OCI-LY1 (cell line): Measurements from ENCODE around the gene MUC20.

ENCODE experiments used
- H2AFZ ChIP-seq: fragments of 200-600 bp; sonication (generic), shearing (Covaris generic); 2 replicates; pipeline ENCODE4 v1.6.0; 2014; ENCODE audit warnings: antibody characterized with exemption, mild to moderate bottlenecking, low read length
- H3F3A ChIP-seq: fragments of 200-600 bp; sonication (generic), shearing (Covaris generic); 2 replicates; pipeline ENCODE4 v1.6.0; 2014; ENCODE audit warnings: mild to moderate bottlenecking, antibody characterized with exemption, low read length, moderate library complexity; ENCODE audit not compliant: insufficient read depth
- H3K27ac ChIP-seq: fragments of 200-600 bp; sonication (generic); 2 replicates; pipeline ENCODE4 v1.5.1; 2014; ENCODE audit warnings: low read length, mixed run types, mild to moderate bottlenecking, low read depth; ENCODE audit not compliant: poor library complexity, severe bottlenecking
- H3K27me3 ChIP-seq: fragments of 200-600 bp; sonication (generic); 2 replicates; pipeline ENCODE4 v1.6.0; 2014; ENCODE audit warnings: antibody characterized with exemption, mild to moderate bottlenecking, low read length, moderate library complexity; ENCODE audit not compliant: insufficient read depth
- H3K36me3 ChIP-seq: fragments of 200-600 bp; sonication (generic); 2 replicates; pipeline ENCODE4 v1.6.1; 2014; ENCODE audit warnings: mild to moderate bottlenecking, antibody characterized with exemption, low read length, moderate library complexity, mixed read lengths; ENCODE audit not compliant: insufficient read depth
- H3K4me1 ChIP-seq: fragments of 200-600 bp; sonication (generic); 2 replicates; pipeline ENCODE4 v1.5.1; 2014; ENCODE audit warnings: mild to moderate bottlenecking, low read length, moderate library complexity; ENCODE audit not compliant: insufficient read depth, severe bottlenecking
- H3K4me2 ChIP-seq: fragments of 200-600 bp; sonication (generic), shearing (Covaris generic); 2 replicates; pipeline ENCODE4 v1.6.1; 2014; ENCODE audit warnings: low read length
- H3K4me3 ChIP-seq: fragments of 200-600 bp; sonication (generic); 2 replicates; pipeline ENCODE4 v1.5.1; 2014; ENCODE audit warnings: low read length, low read depth, mild to moderate bottlenecking, mixed read lengths; ENCODE audit not compliant: poor library complexity, severe bottlenecking
- H3K79me2 ChIP-seq: fragments of 200-600 bp; shearing (Covaris generic); 2 replicates; pipeline ENCODE4 v1.6.1; 2016; ENCODE audit warnings: mixed run types, low read length, mixed read lengths; ENCODE audit not compliant: insufficient read depth
- H3K9ac ChIP-seq: fragments of 200-600 bp; sonication (generic), shearing (Covaris generic); 2 replicates; pipeline ENCODE4 v1.6.1; 2014; ENCODE audit warnings: mild to moderate bottlenecking, low read length, mixed read lengths
- H3K9me2 ChIP-seq: fragments of 200-600 bp; sonication (generic), shearing (Covaris generic); 2 replicates; pipeline ENCODE4 v1.6.1; 2014; ENCODE audit warnings: low read depth, mild to moderate bottlenecking, low read length, mixed read lengths
- H3K9me3 ChIP-seq: fragments of 200-600 bp; shearing (Covaris generic); 2 replicates; pipeline ENCODE4 v1.6.1; 2014; ENCODE audit warnings: low read length, mixed read lengths
- H4K20me1 ChIP-seq: fragments of 200-600 bp; sonication (generic), shearing (Covaris generic); 2 replicates; pipeline ENCODE4 v1.6.0; 2016; ENCODE audit warnings: mild to moderate bottlenecking, low read length; ENCODE audit not compliant: insufficient read depth
- EZH2 ChIP-seq: fragments of 200-600 bp; sonication (generic), shearing (Covaris generic); IDR thresholded peaks from 2 replicates; pipeline ENCODE4 v1.8.0; 2017; ENCODE audit warnings: borderline replicate concordance, mixed run types, mild to moderate bottlenecking, antibody characterized with exemption, low read length, moderate library complexity, mixed read lengths
- TF ChIP-seq, protein P1 (sequence below): fragments of 200-600 bp; sonication (generic), shearing (Covaris generic); IDR thresholded peaks from 2 replicates; pipeline ENCODE4 v1.5.1; 2017; ENCODE audit warnings: mild to moderate bottlenecking, antibody characterized with exemption, low read length, moderate library complexity, mixed read lengths

MUC20 gene

DNA sequence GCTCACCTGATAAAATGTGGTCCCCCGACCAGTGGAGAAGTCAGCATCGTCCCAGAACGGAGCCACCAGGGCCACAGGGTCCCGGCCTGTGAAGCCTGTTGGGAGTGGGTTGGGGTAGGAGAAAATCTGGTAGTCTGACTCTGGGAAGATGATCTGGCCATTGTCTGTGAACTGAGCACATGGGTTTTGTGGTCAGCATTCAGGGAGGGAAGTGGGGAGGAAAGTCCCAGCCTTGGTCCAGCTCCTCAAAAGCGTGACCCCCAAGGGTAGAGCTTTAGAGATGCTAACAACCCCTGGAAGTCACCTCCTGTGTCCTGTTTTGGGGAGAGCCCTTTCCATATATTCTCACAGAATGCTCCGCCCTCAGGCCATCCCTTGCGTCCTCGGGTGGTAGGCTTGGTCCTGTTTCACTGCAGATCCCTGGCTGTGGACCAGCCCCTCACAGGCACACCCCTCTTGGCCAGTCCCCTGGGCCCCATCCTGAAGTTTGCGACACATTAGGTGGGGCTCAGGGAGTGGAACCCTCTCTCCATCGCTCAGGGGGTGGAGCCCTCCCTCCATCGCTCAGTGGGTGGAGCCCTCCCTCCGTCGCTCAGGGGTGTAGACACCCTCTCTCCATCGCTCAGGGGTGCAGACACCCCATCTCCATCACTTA, 51.0 kb downstream of the MUC20 start:
- Histone ChIP-seq H3F3A (no peaks in the 10 kb centered on the region), H2AFZ (no peak overlapping the region), H3K27me3 (peaks cover 5% of the 10 kb centered on the region; the same call in 1 of the 2 replicates), H3K27ac (no peak overlapping the region), H3K9ac (no peak overlapping the region), H3K9me3 (no peaks in the 10 kb centered on the region), H3K36me3 (no peaks in the 10 kb centered on the region), H4K20me1 (no peaks in the 10 kb centered on the region), H3K4me1 (no peaks in the 10 kb centered on the region), H3K9me2 (no peaks in the 10 kb centered on the region), H3K79me2 (no peaks in the 10 kb centered on the region), H3K4me2 (no peak overlapping the region), H3K4me3 (no peak overlapping the region)
- TF ChIP-seq EZH2: no peak
- TF ChIP-seq, protein P1, sequence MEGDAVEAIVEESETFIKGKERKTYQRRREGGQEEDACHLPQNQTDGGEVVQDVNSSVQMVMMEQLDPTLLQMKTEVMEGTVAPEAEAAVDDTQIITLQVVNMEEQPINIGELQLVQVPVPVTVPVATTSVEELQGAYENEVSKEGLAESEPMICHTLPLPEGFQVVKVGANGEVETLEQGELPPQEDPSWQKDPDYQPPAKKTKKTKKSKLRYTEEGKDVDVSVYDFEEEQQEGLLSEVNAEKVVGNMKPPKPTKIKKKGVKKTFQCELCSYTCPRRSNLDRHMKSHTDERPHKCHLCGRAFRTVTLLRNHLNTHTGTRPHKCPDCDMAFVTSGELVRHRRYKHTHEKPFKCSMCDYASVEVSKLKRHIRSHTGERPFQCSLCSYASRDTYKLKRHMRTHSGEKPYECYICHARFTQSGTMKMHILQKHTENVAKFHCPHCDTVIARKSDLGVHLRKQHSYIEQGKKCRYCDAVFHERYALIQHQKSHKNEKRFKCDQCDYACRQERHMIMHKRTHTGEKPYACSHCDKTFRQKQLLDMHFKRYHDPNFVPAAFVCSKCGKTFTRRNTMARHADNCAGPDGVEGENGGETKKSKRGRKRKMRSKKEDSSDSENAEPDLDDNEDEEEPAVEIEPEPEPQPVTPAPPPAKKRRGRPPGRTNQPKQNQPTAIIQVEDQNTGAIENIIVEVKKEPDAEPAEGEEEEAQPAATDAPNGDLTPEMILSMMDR: no peak

DNA sequence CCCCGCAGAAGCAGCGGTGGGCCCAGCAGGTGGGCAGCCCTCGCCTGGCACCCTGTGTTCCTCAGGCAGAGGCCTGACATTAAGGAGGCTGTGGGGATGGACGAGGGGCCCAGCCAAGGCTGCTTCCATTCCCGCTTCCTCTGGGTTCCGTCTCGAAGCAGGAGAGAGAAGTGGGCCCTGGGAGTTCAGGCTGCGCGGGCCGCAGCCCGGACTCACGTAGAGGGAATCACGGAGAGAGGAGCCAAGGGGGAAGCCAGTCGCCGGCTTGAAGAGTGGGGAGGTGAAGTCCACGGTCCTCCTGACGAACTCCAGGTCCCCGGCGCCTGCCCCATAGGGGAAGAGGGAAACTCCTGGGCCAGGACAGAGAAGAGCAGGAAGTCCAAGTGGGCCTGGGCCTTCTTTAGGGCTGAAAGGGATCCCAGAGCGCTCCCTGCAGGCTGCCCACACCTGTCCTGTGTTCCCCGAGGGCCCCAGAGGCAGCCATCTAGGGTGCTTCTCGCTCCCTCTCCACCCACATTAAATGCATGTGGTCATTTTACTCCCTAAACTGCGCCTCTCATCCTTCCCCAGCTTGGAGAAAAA, 53.3 kb downstream of the MUC20 start:
- no peak for TF ChIP-seq EZH2
- TF ChIP-seq, protein P1: no peak
- no peak overlapping the region for H2AFZ ChIP-seq
- H3K9me3 ChIP-seq: no peaks in the 10 kb centered on the region
- H3K9ac ChIP-seq: no peak overlapping the region
- H3K9me2 ChIP-seq: no peaks in the 10 kb centered on the region
- no peak overlapping the region for H3K4me3 ChIP-seq
- 0 out of 2 replicates have a peak, but pooled peaks cover 3% of the 10 kb centered on the region for H3K27me3 ChIP-seq
- H3K79me2 ChIP-seq: no peaks in the 10 kb centered on the region
- no peaks in the 10 kb centered on the region for H4K20me1 ChIP-seq
- no peaks in the 10 kb centered on the region for H3K36me3 ChIP-seq
- H3K27ac ChIP-seq: no peak overlapping the region
- no peaks in the 10 kb centered on the region for H3K4me1 ChIP-seq
- H3F3A ChIP-seq: no peaks in the 10 kb centered on the region
- H3K4me2 ChIP-seq: no peak overlapping the region

DNA sequence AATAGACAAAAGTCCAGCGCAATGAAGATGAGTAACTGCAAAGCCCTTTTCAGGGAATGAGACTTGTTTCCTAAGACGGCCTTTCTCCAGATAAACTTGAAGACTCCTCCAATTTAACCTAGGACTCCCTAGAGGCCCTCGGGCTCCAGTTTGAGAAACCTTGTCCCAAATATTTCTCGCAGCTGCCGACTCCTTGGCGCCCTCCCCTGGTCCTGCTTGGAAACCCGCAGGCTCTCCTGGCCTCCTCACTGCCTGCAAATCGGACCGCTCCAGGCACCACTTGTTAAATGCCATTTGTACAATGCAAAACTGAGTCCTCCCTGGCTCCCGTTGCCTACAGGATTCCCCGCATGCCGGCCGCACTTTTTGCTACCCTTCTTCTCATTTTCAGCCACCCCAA, 54.1 kb downstream of the MUC20 start:
- Histone ChIP-seq H3K36me3 (no peaks in the 10 kb centered on the region), H3F3A (no peaks in the 10 kb centered on the region), H2AFZ (no peak overlapping the region), H3K9me3 (no peaks in the 10 kb centered on the region), H4K20me1 (no peaks in the 10 kb centered on the region), H3K79me2 (no peaks in the 10 kb centered on the region), H3K9me2 (no peaks in the 10 kb centered on the region), H3K27me3 (0 out of 2 replicates have a peak, but pooled peaks cover 3% of the 10 kb centered on the region), H3K4me3 (no peak overlapping the region), H3K27ac (no peak overlapping the region), H3K4me1 (no peaks in the 10 kb centered on the region), H3K9ac (no peak overlapping the region), H3K4me2 (no peak overlapping the region)
- TF ChIP-seq, protein P1: peak; percentile 49
- TF ChIP-seq EZH2: no peak
